SK-N-SH (cell line): Measurements from ENCODE around the gene SKIC2. TPM values are rescaled to one million over a fixed set of nuclear protein-coding genes. Genes with fewer than 3 reads are reported as not detected.

Experiments
- CTCF ChIA-PET: fragments of 300-600, 350-600 bp; formaldehyde crosslinking; extraction: SDS; loops from one replicate; lab custom pipeline; 2021; lab: Yijun Ruan, JAX
- POLR2A ChIA-PET: fragments of 350-600 bp; sonication (Branson Sonifier 250); formaldehyde crosslinking; extraction: SDS; loops from one replicate; lab custom pipeline; 2020; ENCODE audit warnings: antibody characterized with exemption, inconsistent platforms; lab: Yijun Ruan, JAX
- DNase-seq: peaks from one replicate; pipeline ENCODE4 v3.0.0; 2012
- H2AFZ ChIP-seq: fragments of 200-600 bp; sonication (generic); 2 replicates; pipeline ENCODE4 v1.8.1; 2016; ENCODE audit warnings: antibody characterized with exemption, mild to moderate bottlenecking, low read depth
- H3F3A ChIP-seq: fragments of 200-600 bp; sonication (generic); replicated peaks from 2 replicates; pipeline ENCODE3; 2016; ENCODE audit warnings: antibody characterized with exemption, mild to moderate bottlenecking; ENCODE audit not compliant: insufficient read depth
- H3K27ac ChIP-seq, 2 experiments: fragments of 200-500 bp in 1 of 2; fragments of 200-600 bp in 1 of 2; sonication (Bioruptor generic) in 1 of 2; sonication (generic), shearing (Covaris generic) in 1 of 2; 2 replicates each; pipeline versions ENCODE4 v1.5.1 to v1.6.1; 2014 to 2016; ENCODE audit warnings: low read depth in 2 of 2, inconsistent platforms in 1 of 2, low read length in 1 of 2, mild to moderate bottlenecking in 1 of 2, mixed read lengths in 1 of 2
- H3K27me3 ChIP-seq: fragments of 200-600 bp; sonication (generic), shearing (Covaris generic); 2 replicates; pipeline ENCODE4 v1.6.1; 2016; ENCODE audit warnings: mixed run types; ENCODE audit not compliant: insufficient read depth
- H3K36me3 ChIP-seq, 2 experiments: fragments of 200-500 bp in 1 of 2; fragments of 200-600 bp in 1 of 2; sonication (Bioruptor generic) in 1 of 2; sonication (generic) in 1 of 2; replicated peaks in 1 of 2; 2 replicates each; pipeline versions ENCODE3 to v1.5.1; 2014 to 2016; ENCODE audit warnings: low read length in 1 of 2, mild to moderate bottlenecking in 1 of 2; ENCODE audit not compliant: insufficient read depth in 2 of 2, control insufficient read depth in 1 of 2
- H3K4me1 ChIP-seq, 2 experiments: fragments of 200-500 bp in 1 of 2; fragments of 200-600 bp in 1 of 2; sonication (Bioruptor generic) in 1 of 2; sonication (generic), shearing (Covaris generic) in 1 of 2; 2 replicates each; pipeline versions ENCODE4 v1.5.1 to v1.6.1; 2014 to 2016; ENCODE audit warnings: low read depth in 1 of 2, low read length in 1 of 2, mixed run types in 1 of 2; ENCODE audit not compliant: insufficient read depth in 2 of 2, control insufficient read depth in 1 of 2
- H3K4me2 ChIP-seq: fragments of 200-600 bp; sonication (generic), shearing (Covaris generic); 2 replicates; pipeline ENCODE4 v1.6.1; 2017; ENCODE audit warnings: mixed run types
- H3K4me3 ChIP-seq, 2 experiments: fragments of 200-500 bp in 1 of 2; fragments of 200-600 bp in 1 of 2; sonication (Bioruptor generic) in 1 of 2; sonication (generic), shearing (Covaris generic) in 1 of 2; 2 replicates each; pipeline versions ENCODE4 v1.5.1 to v1.8.1; 2014 to 2016; ENCODE audit warnings: low read depth in 2 of 2, inconsistent platforms in 1 of 2, low read length in 1 of 2, mild to moderate bottlenecking in 1 of 2, mixed read lengths in 1 of 2, moderate library complexity in 1 of 2
- H3K79me2 ChIP-seq: fragments of 200-600 bp; sonication (generic); 2 replicates; pipeline ENCODE4 v1.8.1; 2017; ENCODE audit warnings: mild to moderate bottlenecking; ENCODE audit not compliant: insufficient read depth
- H3K9ac ChIP-seq: fragments of 200-600 bp; sonication (generic); 2 replicates; pipeline ENCODE4 v1.6.1; 2017; ENCODE audit warnings: mixed run types
- H3K9me2 ChIP-seq: fragments of 200-600 bp; sonication (generic); 2 replicates; pipeline ENCODE4 v1.6.1; 2017; ENCODE audit warnings: mixed run types
- H3K9me3 ChIP-seq: fragments of 200-600 bp; sonication (generic); 2 replicates; pipeline ENCODE4 v1.6.1; 2017; ENCODE audit warnings: mixed run types, mild to moderate bottlenecking, moderate library complexity
- H4K20me1 ChIP-seq: fragments of 200-600 bp; sonication (generic); 2 replicates; pipeline ENCODE4 v1.6.1; 2017; ENCODE audit warnings: mild to moderate bottlenecking, mixed run types; ENCODE audit not compliant: insufficient read depth
- CHD2 ChIP-seq: fragments of 150-350 bp; IDR thresholded peaks from 2 replicates; pipeline ENCODE4 v1.6.1; 2018; ENCODE audit warnings: low read length; ENCODE audit not compliant: partially characterized antibody
- EP300 ChIP-seq, 2 experiments: IDR thresholded peaks; 2 replicates each; pipeline versions ENCODE4 v1.4.0 to v1.6.1; 2012; ENCODE audit warnings: borderline replicate concordance in 1 of 2, low read depth in 1 of 2, low read length in 1 of 2
- FOSL2 ChIP-seq: IDR thresholded peaks from 2 replicates; pipeline ENCODE4 v1.4.0; 2012; ENCODE audit warnings: low read depth, mild to moderate bottlenecking, moderate library complexity, borderline replicate concordance
- FOXJ3 ChIP-seq: sonication (generic); formaldehyde crosslinking; IDR thresholded peaks from 2 replicates; pipeline ENCODE4 v1.5.1; 2020; ENCODE audit warnings: mild to moderate bottlenecking, missing genetic modification reagents
- FOXM1 ChIP-seq: IDR thresholded peaks from 2 replicates; pipeline ENCODE4 v1.4.0; 2012; ENCODE audit warnings: low read depth, mild to moderate bottlenecking
- GABPA ChIP-seq: IDR thresholded peaks from 2 replicates; pipeline ENCODE4 v1.4.0; 2012; ENCODE audit warnings: low read depth, mild to moderate bottlenecking
- GATA2 ChIP-seq: sonication (generic); formaldehyde crosslinking; IDR thresholded peaks from 2 replicates; pipeline ENCODE4 v1.5.0; 2020; ENCODE audit warnings: mild to moderate bottlenecking, missing genetic modification reagents
- JUND ChIP-seq: IDR thresholded peaks from 2 replicates; pipeline ENCODE4 v1.4.0; 2012
- MEF2A ChIP-seq: IDR thresholded peaks from 2 replicates; pipeline ENCODE4 v1.4.0; 2012; ENCODE audit warnings: low read depth, borderline replicate concordance
- MXI1 ChIP-seq: IDR thresholded peaks from 2 replicates; pipeline ENCODE4 v1.6.1; 2012; ENCODE audit warnings: mild to moderate bottlenecking, low read depth, low read length, improper control_type of control experiment
- NFIC ChIP-seq: IDR thresholded peaks from 2 replicates; pipeline ENCODE4 v1.4.0; 2012; ENCODE audit warnings: borderline replicate concordance
- NRF1 ChIP-seq: IDR thresholded peaks from 2 replicates; pipeline ENCODE4 v1.6.1; 2012; ENCODE audit warnings: low read depth, mild to moderate bottlenecking, low read length
- POLR2AphosphoS5 ChIP-seq: IDR thresholded peaks from 2 replicates; pipeline ENCODE4 v1.6.1; 2012; ENCODE audit warnings: low read depth, low read length
- RCOR1 ChIP-seq: fragments of 150-350 bp; IDR thresholded peaks from 2 replicates; pipeline ENCODE4 v1.6.1; 2017; ENCODE audit warnings: antibody characterized with exemption, low read length
- RXRA ChIP-seq: IDR thresholded peaks from 2 replicates; pipeline ENCODE4 v1.4.0; 2012; ENCODE audit warnings: low read depth, mild to moderate bottlenecking, borderline replicate concordance
- SIN3A ChIP-seq: IDR thresholded peaks from 2 replicates; pipeline ENCODE4 v1.6.1; 2012; ENCODE audit warnings: low read depth, mild to moderate bottlenecking, low read length, moderate library complexity, borderline replicate concordance
- TCF12 ChIP-seq: IDR thresholded peaks from 2 replicates; pipeline ENCODE4 v1.4.0; 2012
- TEAD4 ChIP-seq: IDR thresholded peaks from 2 replicates; pipeline ENCODE4 v1.4.0; 2012; ENCODE audit warnings: mild to moderate bottlenecking, borderline replicate concordance; ENCODE audit not compliant: insufficient read depth
- YY1 ChIP-seq: IDR thresholded peaks from 2 replicates; pipeline ENCODE4 v1.4.0; 2012; ENCODE audit warnings: low read depth, mild to moderate bottlenecking
- WGBS: methylation state at CpG from one replicate; pipeline ENCODE4 v1.1.6; 2017; ENCODE audit warnings: low lambda C conversion rate; 5-methylcytosine and 5-hydroxymethylcytosine counted together
- polyA plus RNA-seq, 3 experiments: library from polyadenylated mRNA; depleted of rRNA; stranded (reverse); fragments of >200 nt; gene quantifications; 2 replicates each; pipeline ENCODE4 v1.2.3, GENCODE V29; 2012
- TF ChIP-seq, protein P1 (sequence below): fragments of 150-350 bp; IDR thresholded peaks from 2 replicates; pipeline ENCODE4 v1.6.1; 2017; ENCODE audit warnings: antibody characterized with exemption, low read length, low read depth, borderline replicate concordance
- TF ChIP-seq, protein P2 (sequence below): fragments of 150-350 bp; IDR thresholded peaks from 2 replicates; pipeline ENCODE4 v1.6.1; 2016; ENCODE audit warnings: mild to moderate bottlenecking, low read depth, low read length
- TF ChIP-seq, protein P3 (sequence below): IDR thresholded peaks from 2 replicates; pipeline ENCODE4 v1.4.0; 2012; ENCODE audit warnings: low read depth, borderline replicate concordance

Gene SKIC2
- polyA plus RNA-seq, 1 of the 3 experiments (the other 2 are of a cell fraction) = 89.4 TPM

DNA sequence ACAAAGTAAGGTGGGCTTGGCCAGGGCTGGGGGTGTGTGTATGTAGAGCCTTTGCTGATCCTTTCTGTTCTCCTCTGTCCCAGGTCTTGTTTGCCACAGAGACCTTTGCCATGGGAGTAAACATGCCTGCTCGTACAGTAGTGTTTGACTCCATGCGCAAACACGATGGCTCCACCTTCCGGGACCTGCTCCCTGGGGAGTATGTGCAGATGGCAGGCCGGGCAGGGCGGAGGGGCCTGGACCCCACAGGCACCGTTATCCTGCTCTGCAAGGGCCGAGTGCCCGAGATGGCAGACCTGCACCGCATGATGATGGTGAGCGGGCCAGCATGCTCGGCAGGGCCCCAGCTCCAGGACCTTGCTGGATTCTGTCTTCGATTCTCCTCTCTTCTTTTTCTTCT is 6.7 kb downstream of the SKIC2 start:
- 95% methylated on average over 13 of the region's 13 CpGs for WGBS
- Histone ChIP-seq H2AFZ (no peak overlapping the region), H4K20me1 (no peaks in the 10 kb centered on the region), H3K27me3 (no peaks in the 10 kb centered on the region), H3K27ac (no peak overlapping the region), H3F3A (peaks cover 3% of the 10 kb centered on the region), H3K4me3 (no peak overlapping the region), H3K79me2 (peaks cover 11% of the 10 kb centered on the region; the same call in 1 of the 2 replicates), H3K4me2 (no peak overlapping the region), H3K9ac (no peak overlapping the region), H3K36me3 (peaks cover 31 to 90% of the 10 kb centered on the region in 2 experiments), H3K4me1 (peaks cover 5 to 10% of the 10 kb centered on the region in 2 experiments; a peak in 1 of 4 replicates), H3K9me3 (no peaks in the 10 kb centered on the region), H3K9me2 (no peaks in the 10 kb centered on the region)
- TF ChIP-seq, protein P1, sequence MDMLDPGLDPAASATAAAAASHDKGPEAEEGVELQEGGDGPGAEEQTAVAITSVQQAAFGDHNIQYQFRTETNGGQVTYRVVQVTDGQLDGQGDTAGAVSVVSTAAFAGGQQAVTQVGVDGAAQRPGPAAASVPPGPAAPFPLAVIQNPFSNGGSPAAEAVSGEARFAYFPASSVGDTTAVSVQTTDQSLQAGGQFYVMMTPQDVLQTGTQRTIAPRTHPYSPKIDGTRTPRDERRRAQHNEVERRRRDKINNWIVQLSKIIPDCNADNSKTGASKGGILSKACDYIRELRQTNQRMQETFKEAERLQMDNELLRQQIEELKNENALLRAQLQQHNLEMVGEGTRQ = no peak
- TF ChIP-seq, protein P2, sequence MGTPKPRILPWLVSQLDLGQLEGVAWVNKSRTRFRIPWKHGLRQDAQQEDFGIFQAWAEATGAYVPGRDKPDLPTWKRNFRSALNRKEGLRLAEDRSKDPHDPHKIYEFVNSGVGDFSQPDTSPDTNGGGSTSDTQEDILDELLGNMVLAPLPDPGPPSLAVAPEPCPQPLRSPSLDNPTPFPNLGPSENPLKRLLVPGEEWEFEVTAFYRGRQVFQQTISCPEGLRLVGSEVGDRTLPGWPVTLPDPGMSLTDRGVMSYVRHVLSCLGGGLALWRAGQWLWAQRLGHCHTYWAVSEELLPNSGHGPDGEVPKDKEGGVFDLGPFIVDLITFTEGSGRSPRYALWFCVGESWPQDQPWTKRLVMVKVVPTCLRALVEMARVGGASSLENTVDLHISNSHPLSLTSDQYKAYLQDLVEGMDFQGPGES = no peak
- no peak for TF ChIP-seq RXRA
- no peak for TF ChIP-seq NRF1
- TF ChIP-seq POLR2AphosphoS5 = no peak
- TF ChIP-seq TCF12 = no peak
- TF ChIP-seq TEAD4 = no peak
- no peak for TF ChIP-seq MEF2A
- no peak for TF ChIP-seq JUND
- no peak for TF ChIP-seq MXI1
- TF ChIP-seq FOXM1 = no peak
- no peak for TF ChIP-seq NFIC
- no peak for TF ChIP-seq SIN3A
- TF ChIP-seq EP300 (IDR thresholded peaks at IDR 0.05; ENCODE audit: borderline replicate concordance in 1 of 2, low read depth in 1 of 2, low read length in 1 of 2) = no peak
- ChIA-PET POLR2A (no interaction called here), CTCF (no interaction called here)
- DNase-seq = no peak

DNA sequence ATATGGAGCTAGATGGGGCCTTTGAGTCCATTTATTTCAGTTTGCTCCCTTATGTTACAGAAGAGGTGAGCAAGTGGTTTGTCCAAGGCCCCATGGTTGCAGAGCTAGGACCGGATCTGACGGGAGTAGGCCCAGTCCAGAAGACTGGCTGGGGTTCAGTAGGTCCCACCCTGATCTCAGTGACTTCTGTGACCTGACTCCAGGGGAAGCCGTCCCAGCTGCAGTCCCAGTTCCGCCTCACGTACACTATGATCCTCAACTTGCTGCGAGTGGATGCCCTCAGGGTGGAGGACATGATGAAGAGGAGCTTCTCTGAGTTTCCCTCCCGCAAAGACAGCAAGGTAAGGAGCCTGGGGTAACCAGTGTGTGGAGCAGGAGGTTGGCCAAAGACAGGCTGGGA is 7.5 kb downstream of the SKIC2 start:
- H3K4me1 ChIP-seq = peaks cover 5 to 18% of the 10 kb centered on the region in 2 experiments; a peak in 1 of 4 replicates
- no peak overlapping the region for H3K4me2 ChIP-seq
- TF ChIP-seq GATA2 (CRISPR knock-in tag) = no peak
- TF ChIP-seq FOSL2 = no peak
- TF ChIP-seq GABPA = no peak
- TF ChIP-seq YY1 = no peak
- TF ChIP-seq MEF2A = no peak
- TF ChIP-seq, protein P1 = no peak
- no peak for TF ChIP-seq RCOR1
- no peak for TF ChIP-seq FOXJ3
- no peak for TF ChIP-seq SIN3A
- TF ChIP-seq, protein P3, sequence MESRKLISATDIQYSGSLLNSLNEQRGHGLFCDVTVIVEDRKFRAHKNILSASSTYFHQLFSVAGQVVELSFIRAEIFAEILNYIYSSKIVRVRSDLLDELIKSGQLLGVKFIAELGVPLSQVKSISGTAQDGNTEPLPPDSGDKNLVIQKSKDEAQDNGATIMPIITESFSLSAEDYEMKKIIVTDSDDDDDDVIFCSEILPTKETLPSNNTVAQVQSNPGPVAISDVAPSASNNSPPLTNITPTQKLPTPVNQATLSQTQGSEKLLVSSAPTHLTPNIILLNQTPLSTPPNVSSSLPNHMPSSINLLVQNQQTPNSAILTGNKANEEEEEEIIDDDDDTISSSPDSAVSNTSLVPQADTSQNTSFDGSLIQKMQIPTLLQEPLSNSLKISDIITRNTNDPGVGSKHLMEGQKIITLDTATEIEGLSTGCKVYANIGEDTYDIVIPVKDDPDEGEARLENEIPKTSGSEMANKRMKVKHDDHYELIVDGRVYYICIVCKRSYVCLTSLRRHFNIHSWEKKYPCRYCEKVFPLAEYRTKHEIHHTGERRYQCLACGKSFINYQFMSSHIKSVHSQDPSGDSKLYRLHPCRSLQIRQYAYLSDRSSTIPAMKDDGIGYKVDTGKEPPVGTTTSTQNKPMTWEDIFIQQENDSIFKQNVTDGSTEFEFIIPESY = no peak
- TF ChIP-seq POLR2AphosphoS5 = no peak
- no peak for TF ChIP-seq TCF12
- no peak for TF ChIP-seq CHD2
- ChIA-PET CTCF (interaction anchor here (5.1 kb wide), 1 partner anchor 14 kb away, joined by 29 read pairs; no protein-coding TSS in a partner anchor), POLR2A (no interaction called here)
- H3K9me3 ChIP-seq = no peaks in the 10 kb centered on the region
- no peak overlapping the region for H3K27ac ChIP-seq
- peaks cover 15% of the 10 kb centered on the region; the same call in 1 of the 2 replicates for H3K79me2 ChIP-seq
- H3K27me3 ChIP-seq = no peaks in the 10 kb centered on the region
- no peak overlapping the region for H2AFZ ChIP-seq
- WGBS = 94% methylated on average over 4 of the region's 7 CpGs
- H3K4me3 ChIP-seq = no peak overlapping the region
- H3K9me2 ChIP-seq = no peaks in the 10 kb centered on the region
- DNase-seq = no peak
- peaks cover 25 to 82% of the 10 kb centered on the region in 2 experiments for H3K36me3 ChIP-seq
- no peaks in the 10 kb centered on the region for H4K20me1 ChIP-seq
- H3K9ac ChIP-seq = no peak overlapping the region
- peaks cover 7% of the 10 kb centered on the region for H3F3A ChIP-seq
